GM19099 (cell line): Measurements from ENCODE around the gene LAD1.

Source experiments
- POLR2A ChIP-seq: IDR thresholded peaks from 3 replicates; pipeline ENCODE4 v1.6.1; 2011; ENCODE audit warnings: low read depth; ENCODE audit not compliant: insufficient read length; ENCODE audit errors: extremely low read depth

The LAD1 gene

DNA sequence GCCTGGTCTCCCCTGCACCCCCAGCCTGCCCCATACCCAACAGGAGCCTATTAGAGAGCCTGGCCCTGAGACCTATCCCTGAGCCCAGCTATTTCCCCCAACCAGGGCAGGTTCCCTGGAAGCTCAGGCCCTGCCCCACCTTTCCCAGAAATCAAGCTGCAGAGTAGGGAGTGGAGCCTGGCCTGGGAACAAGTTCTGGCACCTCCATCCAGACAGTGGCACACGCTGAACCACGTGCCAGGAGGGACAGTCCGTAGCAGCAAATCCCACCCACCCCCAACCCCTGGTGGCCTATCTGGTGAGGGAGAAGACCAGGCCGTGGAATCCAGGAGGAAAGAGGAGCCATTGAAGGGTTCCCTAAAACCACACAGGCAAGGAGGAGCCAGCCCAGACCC, 44.2 kb downstream of the LAD1 start:
- no peak for TF ChIP-seq POLR2A

DNA sequence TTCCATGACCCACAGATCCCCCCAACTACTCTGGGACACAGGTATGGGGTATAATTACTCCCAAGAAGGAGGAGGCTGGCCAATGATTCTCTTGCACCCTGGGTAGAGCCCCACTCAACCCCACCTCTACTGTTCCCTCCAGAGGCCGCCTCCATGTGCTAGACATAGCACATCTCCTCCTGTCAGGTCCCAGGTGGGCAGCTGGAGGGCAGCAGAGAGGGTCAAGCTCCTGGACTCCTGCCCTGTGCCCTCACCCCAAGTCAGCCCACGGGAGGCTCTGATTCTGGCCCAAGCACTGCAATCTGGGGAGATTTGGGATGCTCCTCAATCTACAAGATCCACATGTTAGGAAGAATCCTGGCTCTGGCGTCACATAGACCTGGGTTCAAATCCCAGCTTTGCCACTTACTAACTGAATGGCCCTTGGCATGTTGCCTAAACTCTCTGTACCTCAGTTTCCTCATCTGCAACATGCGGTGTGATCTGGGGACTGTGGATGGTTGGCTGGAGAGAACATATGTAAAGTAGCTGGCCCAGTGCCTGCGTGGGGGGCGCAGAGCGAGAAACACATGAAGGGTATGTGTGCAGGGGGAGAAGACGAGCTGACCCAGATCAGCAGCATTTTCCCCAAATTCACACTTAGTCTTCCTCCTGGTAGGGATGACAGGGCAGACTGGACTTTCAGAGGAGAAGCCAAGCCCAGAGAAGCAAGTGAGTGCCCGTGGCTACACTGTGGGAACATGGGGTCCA, 44.8 kb downstream of the LAD1 start:
- TF ChIP-seq POLR2A = no peak

DNA sequence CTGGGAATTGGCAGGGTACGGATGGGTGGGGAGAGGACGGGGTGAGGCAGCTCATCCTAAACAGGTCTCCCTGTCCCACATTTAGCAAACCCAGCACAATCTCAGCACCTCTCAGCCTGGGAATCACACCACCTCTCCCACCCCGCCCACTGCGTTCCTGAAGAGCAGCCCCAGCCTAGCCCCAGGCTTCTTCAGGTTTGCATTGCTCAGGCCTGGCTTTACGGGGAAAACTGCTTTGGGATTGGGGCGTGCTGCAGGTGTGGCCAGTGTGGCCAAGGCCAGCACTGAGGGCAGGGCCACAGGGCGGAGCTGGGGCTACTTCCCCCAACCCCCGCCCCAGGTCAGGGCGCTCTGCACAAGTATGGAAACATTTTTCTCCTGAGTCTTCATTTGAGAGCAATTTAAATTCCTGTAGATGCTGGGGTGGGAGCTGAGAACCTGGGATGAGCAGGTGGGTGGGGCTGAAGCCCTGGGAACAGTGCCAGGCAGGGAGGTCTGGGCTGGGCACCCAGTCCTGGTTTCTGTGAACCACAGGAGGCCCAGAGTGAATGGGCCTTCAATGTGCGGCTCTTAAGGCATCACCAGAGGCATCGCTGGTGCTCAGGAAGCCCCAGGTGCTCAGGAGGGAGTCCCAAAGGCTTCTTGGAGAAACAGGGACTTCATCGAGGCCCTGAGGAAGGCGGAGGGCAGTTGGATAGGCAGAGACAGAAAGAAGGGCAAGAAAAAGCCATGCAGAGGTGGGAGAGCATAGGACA, 45.8 kb downstream of the LAD1 start:
- TF ChIP-seq POLR2A = no peak

DNA sequence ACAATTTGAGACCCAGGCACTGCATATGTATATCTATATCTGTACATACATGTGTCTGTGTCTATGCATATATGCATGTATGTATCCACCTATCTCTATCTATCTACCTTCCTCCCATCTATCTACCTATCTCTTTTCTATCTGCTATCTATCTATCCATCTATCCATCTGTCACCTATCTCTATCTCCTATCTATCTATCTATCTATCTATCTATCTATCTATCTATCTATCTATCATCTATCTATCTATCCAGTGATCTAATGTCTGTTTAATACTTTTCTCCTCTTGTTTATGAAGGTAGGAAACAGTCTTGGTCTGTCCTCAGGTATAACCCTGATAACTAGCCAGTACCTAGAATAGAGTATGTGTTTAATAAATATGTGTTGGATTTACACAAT, 47.5 kb downstream of the LAD1 start:
- no peak for TF ChIP-seq POLR2A

DNA sequence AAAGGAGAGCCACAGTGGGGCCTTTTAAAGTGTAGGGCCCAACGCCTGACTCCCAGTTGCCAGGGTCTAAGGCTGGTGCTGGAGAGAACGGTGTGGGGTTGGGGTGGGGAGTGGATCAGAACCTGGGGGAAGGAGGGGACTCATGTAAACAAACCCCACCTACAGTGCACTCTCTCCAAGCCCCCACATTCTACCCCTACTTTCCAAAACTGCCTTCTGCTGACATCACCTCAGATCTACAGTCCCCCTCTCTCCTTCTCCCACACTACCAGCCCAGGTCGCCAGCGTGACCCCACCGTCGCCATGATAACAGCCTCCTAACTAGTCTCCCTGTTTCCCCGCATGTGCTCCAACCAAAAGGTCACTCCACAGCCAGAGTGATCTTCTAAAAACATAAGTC, 48.2 kb downstream of the LAD1 start:
- no peak for TF ChIP-seq POLR2A

DNA sequence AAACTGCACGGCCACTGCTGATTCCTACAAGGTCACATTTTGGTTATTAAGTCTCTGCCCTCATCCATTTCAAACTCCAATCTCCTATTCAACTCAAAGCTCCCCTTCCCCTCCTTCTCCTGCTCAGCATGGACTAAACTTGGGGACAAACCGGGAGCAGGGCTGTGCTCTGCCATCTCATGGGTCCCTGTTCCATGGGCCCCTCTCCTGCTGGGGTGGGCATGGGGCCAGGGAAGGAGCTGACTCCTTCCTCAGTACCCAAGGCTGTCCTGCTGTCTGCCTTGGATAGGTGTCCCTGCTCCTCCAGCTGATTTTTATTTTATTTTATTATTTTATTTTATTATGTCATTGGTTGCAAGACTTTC, 48.8 kb downstream of the LAD1 start:
- no peak for TF ChIP-seq POLR2A

DNA sequence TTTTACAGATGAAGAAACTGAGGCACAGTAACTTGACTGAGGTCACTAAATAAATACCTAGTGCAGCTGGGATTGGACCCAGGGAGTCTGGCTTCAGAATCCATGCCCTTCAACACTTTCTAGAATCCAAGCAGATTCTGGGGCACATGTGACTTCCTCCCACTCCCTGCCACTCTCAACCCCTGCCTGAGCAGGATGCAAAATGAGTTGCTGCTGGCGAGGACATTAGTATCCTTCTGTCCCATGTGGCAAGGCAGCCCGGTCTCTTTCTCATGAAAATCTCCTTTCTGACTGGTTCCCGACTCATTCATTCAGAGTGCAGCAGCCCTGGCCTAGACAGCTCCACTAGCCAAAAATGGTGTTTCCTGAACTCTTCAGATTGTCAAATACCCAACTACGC, 50.0 kb downstream of the LAD1 start:
- TF ChIP-seq POLR2A = no peak

DNA sequence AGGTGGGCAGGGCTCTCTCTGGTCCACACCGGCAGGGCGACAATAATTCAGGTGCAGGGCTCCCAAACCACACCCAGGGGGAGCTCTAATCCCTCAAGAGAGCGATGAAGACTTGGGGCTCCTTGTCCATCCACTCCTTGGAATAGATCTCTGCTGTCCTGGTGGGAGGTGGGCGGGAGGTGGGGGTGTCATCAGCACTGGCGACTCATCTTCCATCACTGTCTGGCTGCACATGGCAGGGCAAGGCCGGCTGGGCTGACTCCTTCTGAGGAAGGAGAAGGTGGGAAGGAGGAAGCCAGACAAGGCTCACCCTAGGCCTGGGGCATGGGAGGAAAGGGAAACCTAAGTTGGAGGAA, 50.9 kb downstream of the LAD1 start:
- TF ChIP-seq POLR2A = no peak

DNA sequence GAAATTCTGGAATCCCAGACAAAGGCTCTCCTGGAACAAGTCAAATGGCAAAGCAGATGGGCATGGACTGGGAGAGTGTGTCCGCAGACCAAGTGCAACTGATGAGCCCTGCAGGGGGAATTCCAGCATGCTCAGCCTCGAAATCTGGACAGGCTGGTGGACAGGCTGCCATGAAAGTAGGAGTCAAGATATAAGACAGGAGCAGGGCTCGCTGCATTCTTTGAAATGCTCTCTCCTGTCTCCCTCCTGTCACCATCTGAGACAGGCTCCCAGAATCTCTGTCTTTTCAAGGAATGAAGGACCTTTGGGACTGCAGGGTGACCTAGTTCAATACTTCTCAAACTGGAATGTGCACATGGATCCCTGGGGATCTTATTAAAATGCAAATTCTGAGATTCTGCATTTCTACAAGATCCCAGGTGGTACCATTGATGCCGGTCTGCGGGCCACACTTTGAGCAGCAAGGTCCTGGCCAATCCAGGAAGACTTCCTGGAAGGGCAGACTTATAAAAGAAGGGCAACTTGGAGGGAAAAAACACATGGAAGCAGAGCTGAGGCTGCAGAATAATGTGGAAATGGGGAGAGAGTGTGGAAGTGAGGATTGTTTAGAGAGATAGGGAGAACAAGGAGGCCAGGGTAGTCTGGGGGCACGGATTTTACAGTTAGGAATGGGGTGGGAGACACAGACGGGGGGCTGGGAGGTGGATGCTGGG, 51.5 kb downstream of the LAD1 start:
- no peak for TF ChIP-seq POLR2A

DNA sequence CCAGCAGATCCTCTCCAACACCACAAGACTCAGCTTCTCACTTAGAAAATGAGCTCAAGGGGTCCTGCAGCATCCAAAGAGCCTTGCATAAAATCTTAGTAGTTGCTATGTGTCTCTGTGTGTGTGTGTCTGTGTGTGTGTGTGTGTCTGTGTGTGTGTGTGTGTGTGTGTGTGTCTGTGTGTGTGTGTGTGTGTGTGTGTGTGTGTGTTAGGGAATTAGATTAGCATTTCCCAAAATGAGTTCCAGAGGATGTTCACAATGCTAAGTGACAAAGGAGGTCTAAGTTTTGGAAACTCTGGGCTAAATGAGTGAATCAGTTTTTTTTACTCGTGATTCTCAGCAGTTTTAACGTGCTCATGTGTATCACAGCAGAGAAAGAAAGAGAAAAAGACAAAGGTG, 52.1 kb downstream of the LAD1 start:
- TF ChIP-seq POLR2A = no peak

DNA sequence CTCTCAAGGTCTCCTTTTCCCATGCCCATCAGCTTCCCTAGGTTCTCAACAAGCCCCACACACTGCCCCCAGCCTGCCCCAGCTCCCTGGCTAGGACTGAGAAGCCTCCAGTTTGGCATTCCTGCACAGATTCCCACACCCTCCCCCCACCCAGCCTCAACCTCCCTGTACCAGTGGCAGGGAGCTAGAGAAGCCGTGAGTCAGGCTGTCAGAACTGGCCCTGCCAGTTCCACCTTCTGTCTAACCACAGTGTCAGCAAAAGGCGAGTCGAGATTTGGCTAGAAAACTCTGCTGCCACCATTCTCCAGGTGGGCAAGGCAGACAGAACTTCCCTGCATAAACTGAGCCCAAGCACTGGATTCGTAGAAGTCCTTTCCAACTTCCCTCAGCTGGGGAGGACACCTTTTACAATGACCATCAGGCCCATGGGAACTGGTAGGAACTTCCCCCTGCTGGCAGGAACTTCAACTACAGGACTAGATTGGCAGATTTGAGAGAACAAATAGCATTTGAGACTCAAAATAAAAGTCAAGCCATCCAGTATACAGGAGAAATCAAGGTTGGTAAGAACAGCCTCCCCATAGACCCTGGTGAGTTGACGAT, 52.7 kb downstream of the LAD1 start:
- TF ChIP-seq POLR2A = no peak

DNA sequence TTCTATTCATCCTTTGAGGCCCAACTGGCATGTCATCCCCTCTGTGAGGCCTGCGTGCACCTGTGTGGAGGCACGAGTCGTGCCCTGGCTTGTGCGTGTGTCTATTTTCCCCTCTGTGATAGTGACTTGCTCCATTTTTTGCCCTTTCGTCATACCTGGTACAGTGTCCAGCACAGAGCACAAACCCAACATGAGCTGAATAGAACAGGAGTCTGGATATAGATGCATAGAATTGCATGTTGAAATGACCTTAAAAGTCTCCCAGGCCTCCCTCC, 54.1 kb downstream of the LAD1 start:
- no peak for TF ChIP-seq POLR2A

DNA sequence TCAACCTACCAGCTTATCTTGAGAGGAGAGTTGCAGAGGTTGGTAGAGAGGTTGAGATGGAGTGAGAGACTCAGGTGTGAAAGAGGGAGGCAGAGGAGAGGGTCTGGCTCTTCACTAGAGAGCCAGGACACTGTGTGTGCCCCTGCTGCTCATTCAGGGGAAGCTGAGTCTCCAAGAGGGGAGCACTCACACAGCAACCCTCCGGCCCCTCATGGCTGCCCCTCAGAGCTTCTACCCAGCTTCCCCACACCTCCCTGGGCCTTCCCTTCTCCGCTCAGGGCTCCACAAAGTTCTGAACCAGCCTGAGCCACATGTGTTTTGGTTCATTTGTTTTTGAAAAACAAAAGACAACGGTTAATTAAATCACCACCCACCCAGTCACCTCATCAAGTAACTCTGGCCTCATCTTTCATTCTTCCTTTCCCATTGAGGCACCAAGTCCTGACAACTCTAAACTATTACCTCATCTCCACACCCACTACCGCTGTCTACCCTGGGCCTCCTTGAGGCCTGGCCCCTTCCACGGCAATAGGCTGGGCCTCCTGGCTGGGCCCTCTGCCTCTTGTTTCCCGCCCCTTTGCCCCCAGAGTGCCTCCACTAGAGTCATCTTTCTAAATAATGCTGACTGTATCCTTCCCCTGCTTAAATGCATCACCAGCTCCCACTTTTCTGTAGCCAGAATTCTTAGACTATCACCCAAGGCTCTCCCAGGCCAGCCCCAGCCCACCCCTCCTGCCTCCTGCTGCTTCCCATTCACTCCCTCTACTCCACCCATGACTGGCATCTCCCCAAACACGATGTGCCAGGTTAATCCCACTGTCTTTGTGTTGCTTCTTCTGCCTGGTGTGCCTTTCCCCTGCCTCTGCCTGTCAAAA, 54.7 kb downstream of the LAD1 start:
- no peak for TF ChIP-seq POLR2A

DNA sequence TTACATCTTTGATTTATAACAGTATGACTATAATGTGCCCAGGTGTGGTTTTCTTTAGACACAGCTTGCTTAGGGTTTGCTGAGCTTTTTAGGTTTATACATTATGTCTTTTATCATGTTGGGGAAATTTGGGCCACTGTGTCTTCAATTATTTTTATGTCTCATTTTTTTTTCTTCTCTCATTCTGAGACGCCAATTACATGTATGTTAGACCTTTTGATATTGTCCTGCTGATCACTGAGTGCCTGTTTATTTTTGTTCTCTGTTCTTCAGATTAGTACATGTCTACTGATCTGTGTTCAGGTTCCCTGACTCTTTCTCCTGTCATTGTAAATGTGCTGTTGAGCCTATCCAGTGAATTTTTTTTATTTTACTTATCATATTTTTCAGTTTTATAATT, 57.7 kb downstream of the LAD1 start:
- TF ChIP-seq POLR2A = no peak
